Left lung (tissue), 10 donors: ENCODE data around the gene COL1A2. TPM values are rescaled to one million over a fixed set of nuclear protein-coding genes. Genes with fewer than 3 reads are reported as not detected.

Experiments
- ATAC-seq: fragments of 200-7000 bp; cut with Tn5 transposase; one replicate; pipeline ENCODE4 v1.9.1; 2020; ENCODE audit warnings: moderate library complexity
- DNase-seq, 4 donors: peaks; one replicate each; pipeline ENCODE4 v3.0.0-alpha.2; 2013 to 2020
- H3K27ac ChIP-seq, 2 donors: fragments of 200-600 bp; sonication (generic) in 1 of 2; one replicate each; pipeline versions ENCODE4 v1.5.0 to v1.8.0; 2020 to 2021
- H3K27me3 ChIP-seq, 2 donors: fragments of 200-600 bp; sonication (generic) in 1 of 2; one replicate each; pipeline versions ENCODE4 v1.5.0 to v1.8.0; 2020 to 2021
- H3K36me3 ChIP-seq, 2 donors: fragments of 200-600 bp; sonication (generic) in 1 of 2; one replicate each; pipeline versions ENCODE4 v1.5.0 to v1.8.0; 2020 to 2021
- H3K4me1 ChIP-seq, 2 donors: fragments of 200-600 bp; one replicate each; pipeline ENCODE4 v1.8.0; 2021
- H3K4me3 ChIP-seq, 2 donors: fragments of 200-600 bp; sonication (generic) in 1 of 2; one replicate each; pipeline versions ENCODE4 v1.5.0 to v1.8.0; 2020 to 2021; ENCODE audit warnings: mild to moderate bottlenecking in 1 of 2
- H3K9me3 ChIP-seq, 2 donors: fragments of 200-600 bp; sonication (generic) in 1 of 2; one replicate each; pipeline versions ENCODE4 v1.5.0 to v1.8.0; 2020 to 2021
- CTCF ChIP-seq, 2 donors: fragments of 200-600 bp; sonication (generic) in 1 of 2; IDR thresholded peaks; one replicate each; pipeline versions ENCODE4 v1.5.0 to v1.8.0; 2021; ENCODE audit warnings: antibody characterized with exemption in 2 of 2
- intact Hi-C, 2 donors: fragments of 100-400 bp; cut with DNase I; formaldehyde crosslinking; loops; one replicate each; pipeline versions ENCODE4 v1.11.2 to v1.14.2; 2022
- polyA plus RNA-seq, 6 donors: library from polyadenylated mRNA; unstranded; fragments of 120-200 nt; gene quantifications; one replicate each; pipeline ENCODE4 v1.2.1, GENCODE V29; 2013; ENCODE audit not compliant: insufficient read length in 6 of 6
- total RNA-seq, 2 donors: library from RNA; stranded (reverse); fragmentation: NEBNext Ultra II Directional; extraction: Animal tissue kit (Norgen Biotek cat#: 25700); gene quantifications; one replicate each; pipeline ENCODE4 v1.2.1, GENCODE V29; 2021
- donor health status: DM: no; HTN: yes; CAD: no.
- donor health status: DM: no; HTN: no; CAD: no.

Gene COL1A2
- total and polyA plus RNA-seq, 8 donors, result 859 to 3,050 (median 1,195) TPM

- intact Hi-C loops, result loop anchor here in 1 of 2 donors (10.0 kb wide), 1 partner anchor 1024 kb away; no protein-coding TSS in a partner anchor
- ATAC-seq, result peak; percentile 8
- Histone ChIP-seq H3K36me3 (no peaks in the 10 kb centered on the region), H3K27me3 (no peaks in the 10 kb centered on the region), H3K4me1 (no peaks in the 10 kb centered on the region), H3K9me3 (peaks cover 0 to 7% of the 10 kb centered on the region in 2 donors), H3K4me3 (no peak overlapping the region), H3K27ac (no peak overlapping the region)
- no peak for TF ChIP-seq CTCF (IDR thresholded peaks at IDR 0.05)
- DNase-seq, result no peak
These were observed 56.5 kb downstream of the COL1A2 start for GRCh38 chr7:94451187-94451586.

GRCh38 chr7:94452239-94452638, 57.5 kb downstream of the COL1A2 start:
- no peaks in the 10 kb centered on the region for H3K36me3 ChIP-seq
- no peak overlapping the region for H3K4me3 ChIP-seq
- peaks cover 0 to 7% of the 10 kb centered on the region in 2 donors for H3K9me3 ChIP-seq
- H3K27me3 ChIP-seq, result no peaks in the 10 kb centered on the region
- intact Hi-C loops, result loop anchor here in 1 of 2 donors (10.0 kb wide), 1 partner anchor 1023 kb away; no protein-coding TSS in a partner anchor
- ATAC-seq, result peak; percentile 94
- H3K27ac ChIP-seq, result no peak overlapping the region
- no peaks in the 10 kb centered on the region for H3K4me1 ChIP-seq
- peak in 1 of 4 donors; percentile 25 for DNase-seq
- no peak for TF ChIP-seq CTCF (IDR thresholded peaks at IDR 0.05)

GRCh38 chr7:94453898-94454297, 59.2 kb downstream of the COL1A2 start:
- TF ChIP-seq CTCF (IDR thresholded peaks at IDR 0.05), result no peak
- ATAC-seq, result no peak

GRCh38 chr7:94458041-94458440, 63.3 kb downstream of the COL1A2 start:
- intact Hi-C loops, result loop anchor here in 1 of 2 donors (10.0 kb wide), 1 partner anchor 1017 kb away; no protein-coding TSS in a partner anchor
- no peak overlapping the region for H3K27ac ChIP-seq
- ATAC-seq (no peak), DNase-seq (no peak)
- H3K9me3 ChIP-seq, result no peaks in the 10 kb centered on the region
- H3K4me3 ChIP-seq, result no peak overlapping the region
- no peaks in the 10 kb centered on the region for H3K4me1 ChIP-seq
- no peak for TF ChIP-seq CTCF (IDR thresholded peaks at IDR 0.05)
- no peaks in the 10 kb centered on the region for H3K27me3 ChIP-seq
- H3K36me3 ChIP-seq, result no peaks in the 10 kb centered on the region

More at GRCh38 chr7:94453898-94454297, 59.2 kb downstream of the COL1A2 start:
- intact Hi-C loops, result loop anchor here in 1 of 2 donors (10.0 kb wide), 1 partner anchor 1021 kb away; no protein-coding TSS in a partner anchor
- Histone ChIP-seq H3K27ac (no peak overlapping the region), H3K9me3 (no peaks in the 10 kb centered on the region), H3K4me1 (no peaks in the 10 kb centered on the region), H3K36me3 (no peaks in the 10 kb centered on the region), H3K27me3 (no peaks in the 10 kb centered on the region), H3K4me3 (no peak overlapping the region)
- no peak for DNase-seq

GRCh38 chr7:94466516-94466915, 71.8 kb downstream of the COL1A2 start:
- ATAC-seq (no peak), DNase-seq (no peak)
- no peak for TF ChIP-seq CTCF (IDR thresholded peaks at IDR 0.05)
- Histone ChIP-seq H3K4me1 (no peaks in the 10 kb centered on the region), H3K4me3 (no peak overlapping the region), H3K9me3 (peaks cover 0 to 7% of the 10 kb centered on the region in 2 donors), H3K36me3 (no peaks in the 10 kb centered on the region), H3K27me3 (no peaks in the 10 kb centered on the region), H3K27ac (no peak overlapping the region)
- intact Hi-C loops, result no loop called here
